A673 (cell line): ENCODE data around the gene SDCCAG8.

Source experiments
- EZH2 ChIP-seq: fragments of 200-600 bp; sonication (generic); IDR thresholded peaks from 2 replicates; pipeline ENCODE4 v1.6.1; 2017; ENCODE audit warnings: borderline replicate concordance, low read depth, mild to moderate bottlenecking, mixed read lengths, antibody characterized with exemption, low read length; ENCODE audit not compliant: poor library complexity, severe bottlenecking
- TF ChIP-seq, protein P1 (sequence below): fragments of 300-800, 200-600 bp; sonication (generic); conservative IDR thresholded peaks from 2 replicates; pipeline ENCODE4 v1.5.1; 2017; ENCODE audit warnings: low read depth, mild to moderate bottlenecking, antibody characterized with exemption, low read length, moderate library complexity, mixed read lengths

DNA sequence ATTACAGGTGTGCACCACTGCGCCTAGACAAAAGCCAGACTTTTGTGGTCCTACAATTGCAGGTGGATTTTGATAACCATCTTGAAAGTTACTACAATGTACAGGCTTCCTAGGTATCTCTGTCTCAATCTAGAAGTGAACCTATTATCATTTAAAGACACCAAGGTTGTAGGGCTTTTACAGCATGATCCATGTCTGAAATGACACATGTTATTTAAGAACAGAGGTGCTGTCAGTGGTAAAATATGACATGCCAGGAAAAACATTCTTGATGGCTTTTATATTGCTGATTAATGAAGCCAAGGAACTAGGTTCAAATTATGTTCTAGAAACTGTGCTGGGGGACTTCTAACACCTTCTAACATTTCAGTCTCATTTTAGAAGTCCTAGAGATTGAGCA is 253.1 kb downstream of the SDCCAG8 start:
- no peak for TF ChIP-seq EZH2
- TF ChIP-seq, protein P1, sequence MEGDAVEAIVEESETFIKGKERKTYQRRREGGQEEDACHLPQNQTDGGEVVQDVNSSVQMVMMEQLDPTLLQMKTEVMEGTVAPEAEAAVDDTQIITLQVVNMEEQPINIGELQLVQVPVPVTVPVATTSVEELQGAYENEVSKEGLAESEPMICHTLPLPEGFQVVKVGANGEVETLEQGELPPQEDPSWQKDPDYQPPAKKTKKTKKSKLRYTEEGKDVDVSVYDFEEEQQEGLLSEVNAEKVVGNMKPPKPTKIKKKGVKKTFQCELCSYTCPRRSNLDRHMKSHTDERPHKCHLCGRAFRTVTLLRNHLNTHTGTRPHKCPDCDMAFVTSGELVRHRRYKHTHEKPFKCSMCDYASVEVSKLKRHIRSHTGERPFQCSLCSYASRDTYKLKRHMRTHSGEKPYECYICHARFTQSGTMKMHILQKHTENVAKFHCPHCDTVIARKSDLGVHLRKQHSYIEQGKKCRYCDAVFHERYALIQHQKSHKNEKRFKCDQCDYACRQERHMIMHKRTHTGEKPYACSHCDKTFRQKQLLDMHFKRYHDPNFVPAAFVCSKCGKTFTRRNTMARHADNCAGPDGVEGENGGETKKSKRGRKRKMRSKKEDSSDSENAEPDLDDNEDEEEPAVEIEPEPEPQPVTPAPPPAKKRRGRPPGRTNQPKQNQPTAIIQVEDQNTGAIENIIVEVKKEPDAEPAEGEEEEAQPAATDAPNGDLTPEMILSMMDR, result no peak
